Neural cell (in vitro differentiated cells): ENCODE measurements around the gene TIMMDC1. TPM values are rescaled to one million over a fixed set of nuclear protein-coding genes. Genes with fewer than 3 reads are reported as not detected.

Source experiments
- H2AFZ ChIP-seq: fragments of 200-600, 300-800 bp; sonication (generic), shearing (Covaris generic); 2 replicates; pipeline ENCODE4 v1.6.0; 2014; ENCODE audit warnings: low read depth, mild to moderate bottlenecking, antibody characterized with exemption, low read length, moderate library complexity
- H3F3A ChIP-seq: fragments of 200-600 bp; shearing (Covaris generic); 2 replicates; pipeline ENCODE4 v1.6.1; 2016; ENCODE audit warnings: mild to moderate bottlenecking, moderate library complexity, mixed read lengths, antibody characterized with exemption, low read length; ENCODE audit not compliant: insufficient read depth, poor library complexity, severe bottlenecking
- H3K27ac ChIP-seq: fragments of 200-600, 300-800 bp; sonication (generic), shearing (Covaris generic); 2 replicates; pipeline ENCODE4 v1.5.1; 2014; ENCODE audit warnings: mild to moderate bottlenecking, low read length, moderate library complexity
- H3K27me3 ChIP-seq: fragments of 300-800, 200-600 bp; sonication (generic), shearing (Covaris generic); 2 replicates; pipeline ENCODE4 v1.6.0; 2014; ENCODE audit warnings: mild to moderate bottlenecking, low read depth, low read length, moderate library complexity; ENCODE audit not compliant: insufficient read depth
- H3K36me3 ChIP-seq: fragments of 300-800, 200-600 bp; sonication (generic), shearing (Covaris generic); 2 replicates; pipeline ENCODE4 v1.5.1; 2014; ENCODE audit warnings: mild to moderate bottlenecking, antibody characterized with exemption, low read length, moderate library complexity; ENCODE audit not compliant: insufficient read depth
- H3K4me2 ChIP-seq: fragments of 300-800, 200-600 bp; sonication (generic), shearing (Covaris generic); 2 replicates; pipeline ENCODE4 v1.6.0; 2014; ENCODE audit warnings: mild to moderate bottlenecking, low read length
- H3K4me3 ChIP-seq: fragments of 300-800, 200-600 bp; sonication (generic), shearing (Covaris generic); 2 replicates; pipeline ENCODE4 v1.5.1; 2014; ENCODE audit warnings: mild to moderate bottlenecking, low read length, moderate library complexity
- H3K79me2 ChIP-seq: fragments of 200-600 bp; shearing (Covaris generic); replicated peaks from 2 replicates; pipeline ENCODE4 v1.6.0; 2014; ENCODE audit warnings: mild to moderate bottlenecking, low read length, moderate library complexity; ENCODE audit not compliant: insufficient read depth
- H3K9ac ChIP-seq: fragments of 300-800, 200-600 bp; sonication (generic), shearing (Covaris generic); 2 replicates; pipeline ENCODE4 v1.6.1; 2016; ENCODE audit warnings: mild to moderate bottlenecking, low read length, mixed read lengths
- H3K9me2 ChIP-seq: fragments of 200-600 bp; shearing (Covaris generic); 2 replicates; pipeline ENCODE4 v1.6.1; 2016; ENCODE audit warnings: mild to moderate bottlenecking, low read length, mixed read lengths; ENCODE audit not compliant: insufficient read depth
- H3K9me3 ChIP-seq: fragments of 200-600, 300-800 bp; sonication (generic), shearing (Covaris generic); 2 replicates; pipeline ENCODE4 v1.6.1; 2016; ENCODE audit warnings: mild to moderate bottlenecking, mixed run types, low read length, moderate library complexity, mixed read lengths
- H4K20me1 ChIP-seq: fragments of 200-600 bp; shearing (Covaris generic); 2 replicates; pipeline ENCODE4 v1.6.1; 2016; ENCODE audit warnings: mild to moderate bottlenecking, mixed run types; ENCODE audit not compliant: insufficient read depth
- EP300 ChIP-seq: fragments of 450-650 bp; conservative IDR thresholded peaks from 2 replicates; pipeline ENCODE4 v1.6.1; 2014; ENCODE audit warnings: antibody characterized with exemption, mild to moderate bottlenecking, moderate library complexity; ENCODE audit not compliant: poor library complexity, severe bottlenecking
- EZH2 ChIP-seq: fragments of 200-600, 300-800 bp; shearing (Covaris generic), sonication (generic); IDR thresholded peaks from 2 replicates; pipeline ENCODE4 v1.6.1; 2014; ENCODE audit warnings: antibody characterized with exemption, low read length, borderline replicate concordance, mild to moderate bottlenecking; ENCODE audit not compliant: insufficient read depth, poor library complexity, severe bottlenecking
- MXI1 ChIP-seq: fragments of 450-650 bp; conservative IDR thresholded peaks from 2 replicates; pipeline ENCODE4 v1.6.1; 2014; ENCODE audit warnings: antibody characterized with exemption, mild to moderate bottlenecking; ENCODE audit not compliant: poor library complexity, severe bottlenecking
- POLR2AphosphoS5 ChIP-seq: IDR thresholded peaks from 2 replicates; pipeline ENCODE4 v1.6.1; 2012
- RAD21 ChIP-seq: fragments of 450-650 bp; conservative IDR thresholded peaks from 2 replicates; pipeline ENCODE4 v1.6.1; 2014; ENCODE audit warnings: antibody characterized with exemption, mild to moderate bottlenecking, moderate library complexity
- SMC3 ChIP-seq: fragments of 450-650 bp; conservative IDR thresholded peaks from 2 replicates; pipeline ENCODE4 v1.6.1; 2014; ENCODE audit warnings: antibody characterized with exemption, mild to moderate bottlenecking, moderate library complexity; ENCODE audit not compliant: poor library complexity
- TAF1 ChIP-seq: IDR thresholded peaks from 2 replicates; pipeline ENCODE4 v1.6.1; 2012; ENCODE audit warnings: low read depth
- polyA plus RNA-seq: library from polyadenylated mRNA; depleted of rRNA; stranded (reverse); fragments of >200 nt; gene quantifications from 2 replicates; pipeline ENCODE4 v1.2.3, GENCODE V29; 2014
- TF ChIP-seq, protein P1 (sequence below): fragments of 450-650 bp; IDR thresholded peaks from 2 replicates; pipeline ENCODE4 v1.5.1; 2014; ENCODE audit warnings: antibody characterized with exemption, mild to moderate bottlenecking, moderate library complexity; ENCODE audit not compliant: poor library complexity, severe bottlenecking
- TF ChIP-seq, protein P2 (sequence below): IDR thresholded peaks from 2 replicates; pipeline ENCODE4 v1.6.1; 2012; ENCODE audit warnings: borderline replicate concordance

The TIMMDC1 gene
- polyA plus RNA-seq, 1 donor from 2014 or later = 110 TPM

DNA sequence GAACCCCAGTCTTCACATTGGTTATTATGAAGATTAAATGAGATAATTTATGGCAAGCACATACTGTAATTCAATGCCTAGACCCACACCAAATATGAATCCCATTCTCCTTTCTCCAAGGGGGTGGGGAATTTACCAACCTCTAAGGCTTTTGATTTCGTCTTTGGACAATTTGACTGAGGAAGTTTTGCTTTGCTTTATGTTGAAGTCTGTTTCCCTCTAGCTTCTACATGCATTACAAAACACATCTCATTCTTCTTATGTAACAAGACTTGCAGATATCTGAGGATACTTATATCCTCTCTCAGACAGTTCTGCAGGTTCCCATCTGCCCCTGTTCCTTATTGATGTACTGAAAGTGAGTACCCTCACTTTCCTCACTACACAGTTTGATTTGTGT lies 48.9 kb downstream of the TIMMDC1 start:
- Histone ChIP-seq H3K27me3 (no peaks in the 10 kb centered on the region), H3K36me3 (no peaks in the 10 kb centered on the region), H3K9ac (no peak overlapping the region), H3K79me2 (no peaks in the 10 kb centered on the region), H3K4me2 (no peak overlapping the region), H3K4me3 (no peak overlapping the region), H3K9me2 (no peaks in the 10 kb centered on the region), H3K27ac (no peak overlapping the region), H2AFZ (no peak overlapping the region), H3K9me3 (no peaks in the 10 kb centered on the region), H3F3A (no peaks in the 10 kb centered on the region), H4K20me1 (no peaks in the 10 kb centered on the region)
- no peak for TF ChIP-seq EZH2
- TF ChIP-seq POLR2AphosphoS5 = no peak
- TF ChIP-seq, protein P1, sequence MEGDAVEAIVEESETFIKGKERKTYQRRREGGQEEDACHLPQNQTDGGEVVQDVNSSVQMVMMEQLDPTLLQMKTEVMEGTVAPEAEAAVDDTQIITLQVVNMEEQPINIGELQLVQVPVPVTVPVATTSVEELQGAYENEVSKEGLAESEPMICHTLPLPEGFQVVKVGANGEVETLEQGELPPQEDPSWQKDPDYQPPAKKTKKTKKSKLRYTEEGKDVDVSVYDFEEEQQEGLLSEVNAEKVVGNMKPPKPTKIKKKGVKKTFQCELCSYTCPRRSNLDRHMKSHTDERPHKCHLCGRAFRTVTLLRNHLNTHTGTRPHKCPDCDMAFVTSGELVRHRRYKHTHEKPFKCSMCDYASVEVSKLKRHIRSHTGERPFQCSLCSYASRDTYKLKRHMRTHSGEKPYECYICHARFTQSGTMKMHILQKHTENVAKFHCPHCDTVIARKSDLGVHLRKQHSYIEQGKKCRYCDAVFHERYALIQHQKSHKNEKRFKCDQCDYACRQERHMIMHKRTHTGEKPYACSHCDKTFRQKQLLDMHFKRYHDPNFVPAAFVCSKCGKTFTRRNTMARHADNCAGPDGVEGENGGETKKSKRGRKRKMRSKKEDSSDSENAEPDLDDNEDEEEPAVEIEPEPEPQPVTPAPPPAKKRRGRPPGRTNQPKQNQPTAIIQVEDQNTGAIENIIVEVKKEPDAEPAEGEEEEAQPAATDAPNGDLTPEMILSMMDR = no peak
- TF ChIP-seq SMC3 = no peak
- TF ChIP-seq EP300 = no peak
- TF ChIP-seq TAF1 = no peak
- no peak for TF ChIP-seq RAD21

DNA sequence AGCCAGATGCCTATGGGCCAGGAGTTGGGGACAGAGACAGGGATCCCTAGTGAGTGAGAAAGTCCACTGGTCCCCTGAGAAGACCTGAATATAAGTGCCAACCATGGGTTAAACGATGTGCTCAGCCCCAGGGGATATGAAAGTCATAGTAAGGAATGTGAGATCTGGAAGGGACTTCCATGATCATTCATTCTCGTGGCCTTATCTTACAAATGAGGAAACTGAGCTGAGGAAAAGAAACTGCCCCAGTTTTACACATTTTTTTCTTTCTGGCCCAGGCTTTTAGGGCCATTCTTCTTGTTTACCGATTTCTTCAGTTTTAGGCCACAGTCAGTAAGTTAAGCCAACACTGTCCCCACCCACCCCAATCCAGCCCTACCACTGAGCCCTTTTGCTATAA lies 50.0 kb downstream of the TIMMDC1 start:
- Histone ChIP-seq H3K79me2 (no peaks in the 10 kb centered on the region), H3K36me3 (no peaks in the 10 kb centered on the region), H3K27me3 (no peaks in the 10 kb centered on the region), H3K9me3 (no peaks in the 10 kb centered on the region), H3K9ac (no peak overlapping the region), H3F3A (no peaks in the 10 kb centered on the region), H4K20me1 (no peaks in the 10 kb centered on the region), H3K4me3 (no peak overlapping the region), H3K4me2 (no peak overlapping the region), H3K9me2 (no peaks in the 10 kb centered on the region), H3K27ac (no peak overlapping the region), H2AFZ (no peak overlapping the region)
- TF ChIP-seq SMC3 = no peak
- no peak for TF ChIP-seq MXI1
- TF ChIP-seq EP300 = no peak
- TF ChIP-seq EZH2 = no peak
- TF ChIP-seq POLR2AphosphoS5 = no peak
- no peak for TF ChIP-seq TAF1
- TF ChIP-seq, protein P2, sequence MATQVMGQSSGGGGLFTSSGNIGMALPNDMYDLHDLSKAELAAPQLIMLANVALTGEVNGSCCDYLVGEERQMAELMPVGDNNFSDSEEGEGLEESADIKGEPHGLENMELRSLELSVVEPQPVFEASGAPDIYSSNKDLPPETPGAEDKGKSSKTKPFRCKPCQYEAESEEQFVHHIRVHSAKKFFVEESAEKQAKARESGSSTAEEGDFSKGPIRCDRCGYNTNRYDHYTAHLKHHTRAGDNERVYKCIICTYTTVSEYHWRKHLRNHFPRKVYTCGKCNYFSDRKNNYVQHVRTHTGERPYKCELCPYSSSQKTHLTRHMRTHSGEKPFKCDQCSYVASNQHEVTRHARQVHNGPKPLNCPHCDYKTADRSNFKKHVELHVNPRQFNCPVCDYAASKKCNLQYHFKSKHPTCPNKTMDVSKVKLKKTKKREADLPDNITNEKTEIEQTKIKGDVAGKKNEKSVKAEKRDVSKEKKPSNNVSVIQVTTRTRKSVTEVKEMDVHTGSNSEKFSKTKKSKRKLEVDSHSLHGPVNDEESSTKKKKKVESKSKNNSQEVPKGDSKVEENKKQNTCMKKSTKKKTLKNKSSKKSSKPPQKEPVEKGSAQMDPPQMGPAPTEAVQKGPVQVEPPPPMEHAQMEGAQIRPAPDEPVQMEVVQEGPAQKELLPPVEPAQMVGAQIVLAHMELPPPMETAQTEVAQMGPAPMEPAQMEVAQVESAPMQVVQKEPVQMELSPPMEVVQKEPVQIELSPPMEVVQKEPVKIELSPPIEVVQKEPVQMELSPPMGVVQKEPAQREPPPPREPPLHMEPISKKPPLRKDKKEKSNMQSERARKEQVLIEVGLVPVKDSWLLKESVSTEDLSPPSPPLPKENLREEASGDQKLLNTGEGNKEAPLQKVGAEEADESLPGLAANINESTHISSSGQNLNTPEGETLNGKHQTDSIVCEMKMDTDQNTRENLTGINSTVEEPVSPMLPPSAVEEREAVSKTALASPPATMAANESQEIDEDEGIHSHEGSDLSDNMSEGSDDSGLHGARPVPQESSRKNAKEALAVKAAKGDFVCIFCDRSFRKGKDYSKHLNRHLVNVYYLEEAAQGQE = no peak
- TF ChIP-seq, protein P1 = no peak
- no peak for TF ChIP-seq RAD21
